K562 (cell line): ENCODE results near the gene MFAP3L. TPM values are rescaled to one million over a fixed set of nuclear protein-coding genes. Genes with fewer than 3 reads are reported as not detected.

Experiments
- ATAC-seq: fragments of 200-7000 bp; cut with Tn5 transposase; 3 replicates; pipeline ENCODE4 v1.9.1; 2020; ENCODE audit warnings: moderate library complexity
- BruUV-seq: library from RNA; stranded (reverse); fragments of 400-500 nt; replicated peaks from 2 replicates; lab custom pipeline; 2021; lab: Mats Ljungman, UMichigan
- CTCF ChIA-PET: fragments of 300-600 bp; formaldehyde crosslinking; extraction: SDS; loops from one replicate; lab custom pipeline; 2021; ENCODE audit warnings: low intra/inter-chr PET ratio; lab: Yijun Ruan, JAX
- POLR2A ChIA-PET: fragments of 300-600, 350-650 bp; sonication (Branson Sonifier 250); formaldehyde crosslinking; extraction: SDS; loops from one replicate; lab custom pipeline; 2021; ENCODE audit warnings: antibody characterized with exemption, inconsistent platforms; lab: Yijun Ruan, JAX
- DNase-seq, 4 experiments: peaks; one replicate each; pipeline versions ENCODE4 v3.0.0 to v3.0.0-alpha.2; 2011 to 2018; ENCODE audit warnings: low spot score in 3 of 4, mixed read lengths in 3 of 4; ENCODE audit errors: extremely low read depth in 1 of 4
- FAIRE-seq: peaks from 2 replicates; lab custom pipeline; 2011; peaks lifted over from hg19 to GRCh38; lab: Jason Lieb, UNC
- H2AFZ ChIP-seq: 2 replicates; pipeline ENCODE4 v1.6.0; 2011; ENCODE audit warnings: low read depth, low read length, control low read depth, inconsistent platforms
- H3K27ac ChIP-seq: fragments of 200-600 bp; 3 replicates; pipeline ENCODE4 v1.8.0; 2011; ENCODE audit warnings: low read depth, mild to moderate bottlenecking, control low read depth, inconsistent platforms, low read length, moderate library complexity, mixed read lengths; ENCODE audit errors: extremely low read depth
- H3K27me3 ChIP-seq, 2 experiments: fragments of 300-600 bp in 1 of 2; 2 replicates in 1 of 2; 3 replicates in 1 of 2; pipeline versions ENCODE4 v1.6.0 to v1.8.0; 2011; ENCODE audit warnings: inconsistent platforms in 2 of 2, low read length in 2 of 2, mild to moderate bottlenecking in 1 of 2, mixed read lengths in 1 of 2, moderate library complexity in 1 of 2; ENCODE audit not compliant: control insufficient read depth in 2 of 2, insufficient read depth in 2 of 2
- H3K36me3 ChIP-seq: fragments of 300-600 bp; 3 replicates; pipeline ENCODE4 v1.8.0; 2011; ENCODE audit warnings: mild to moderate bottlenecking, low read length, inconsistent platforms; ENCODE audit not compliant: control insufficient read depth, insufficient read depth
- H3K4me1 ChIP-seq, 2 experiments: fragments of 200-600 bp in 1 of 2; replicated peaks in 1 of 2; 2 replicates in 1 of 2; 3 replicates in 1 of 2; pipeline versions ENCODE4 v1.5.1 to v1.8.0; 2011; ENCODE audit warnings: inconsistent platforms in 2 of 2, low read length in 2 of 2, mild to moderate bottlenecking in 1 of 2, mixed read lengths in 1 of 2, moderate library complexity in 1 of 2; ENCODE audit not compliant: control insufficient read depth in 2 of 2, insufficient read depth in 2 of 2
- H3K4me2 ChIP-seq: 2 replicates; pipeline ENCODE4 v1.6.1; 2011; ENCODE audit warnings: low read length, control low read depth, inconsistent platforms, mixed read lengths; ENCODE audit not compliant: insufficient read depth
- H3K4me3 ChIP-seq: fragments of 200-600 bp; sonication (generic), shearing (Covaris generic); 2 replicates; pipeline ENCODE4 v1.5.1; 2016; ENCODE audit warnings: control low read depth, inconsistent platforms
- H3K79me2 ChIP-seq: fragments of 200-600 bp; 3 replicates; pipeline ENCODE4 v1.8.0; 2011; ENCODE audit warnings: low read length, inconsistent platforms; ENCODE audit not compliant: control insufficient read depth, insufficient read depth
- H3K9ac ChIP-seq, 2 experiments: 2 replicates each; pipeline versions ENCODE4 v1.6.0 to v1.6.1; 2011; ENCODE audit warnings: low read depth in 2 of 2, low read length in 2 of 2, control low read depth in 1 of 2, inconsistent platforms in 1 of 2, mild to moderate bottlenecking in 1 of 2, mixed read lengths in 1 of 2; ENCODE audit not compliant: insufficient read depth in 1 of 2
- H3K9me1 ChIP-seq: one replicate; pipeline ENCODE4 v1.6.0; 2011; ENCODE audit warnings: inconsistent platforms, mild to moderate bottlenecking, low read length, moderate library complexity; ENCODE audit not compliant: control insufficient read depth, insufficient read depth
- H3K9me3 ChIP-seq: replicated peaks from 2 replicates; pipeline ENCODE4 v1.5.1; 2011; ENCODE audit warnings: low read depth, low read length, inconsistent platforms; ENCODE audit not compliant: control insufficient read depth, insufficient read depth
- H4K20me1 ChIP-seq: replicated peaks from 2 replicates; pipeline ENCODE4 v1.6.1; 2011; ENCODE audit warnings: low read length, inconsistent platforms, mixed read lengths; ENCODE audit not compliant: control insufficient read depth, insufficient read depth
- MGA ChIP-seq: fragments of 450-650 bp; IDR thresholded peaks from 2 replicates; pipeline ENCODE4 v1.6.1; 2016; ENCODE audit warnings: mild to moderate bottlenecking, moderate library complexity
- SP1 ChIP-seq: sonication (generic); formaldehyde crosslinking; IDR thresholded peaks from 2 replicates; pipeline ENCODE4 v1.8.1; 2022; ENCODE audit warnings: mild to moderate bottlenecking, missing genetic modification reagents
- SRSF9 ChIP-seq: fragments of 200-400 bp; formaldehyde crosslinking; IDR thresholded peaks from 2 replicates; pipeline ENCODE4 v1.6.1; 2017; ENCODE audit warnings: low read depth, low read length, borderline replicate concordance
- TFAM ChIP-seq: fragments of 250-450 bp; sonication (Bioruptor Pico); conservative IDR thresholded peaks from 2 replicates; pipeline ENCODE4 v1.5.0; 2021; ENCODE audit warnings: mild to moderate bottlenecking, moderate library complexity
- ZBTB49 ChIP-seq: sonication (generic); formaldehyde crosslinking; IDR thresholded peaks from 2 replicates; pipeline ENCODE4 v1.8.0; 2022; ENCODE audit warnings: missing genetic modification reagents, mild to moderate bottlenecking, borderline replicate concordance
- ZNF274 ChIP-seq: IDR thresholded peaks from 2 replicates; pipeline ENCODE4 v1.6.1; 2011; ENCODE audit warnings: low read depth, mild to moderate bottlenecking, low read length, moderate library complexity, borderline replicate concordance
- WGBS: fragments of 100-300 bp; shearing (Covaris generic); methylation state at CpG from one replicate; pipeline ENCODE4 v1.1.6; 2016; ENCODE audit warnings: low coverage, mixed read lengths; ENCODE audit not compliant: insufficient coverage; ENCODE audit errors: missing lambda C conversion rate; 5-methylcytosine and 5-hydroxymethylcytosine counted together
- in situ Hi-C: fragments of 300-500 bp; cut with MboI; formaldehyde crosslinking; loops from 4 replicates; pipeline ENCODE4 v1.15.0; 2018; ENCODE audit warnings: inconsistent platforms, mixed read lengths
- intact Hi-C: fragments of 100-400 bp; cut with micrococcal nuclease; formaldehyde crosslinking; loops from 2 replicates; pipeline ENCODE4 v1.14.2; 2022
- polyA plus RNA-seq, 8 experiments: library from polyadenylated mRNA; depleted of rRNA in 4 of 8; stranded (reverse) in 5 of 8; unstranded in 3 of 8; fragments of >200 nt; fragmentation: Nextera tagmentation in 2 of 8; fragmentation: Illumina TruSeq in 1 of 8; extraction: Ambion mirVana in 2 of 8; extraction: Trizol in 1 of 8; gene quantifications; 2 replicates each; pipeline versions ENCODE4 v1.2.1 to v1.2.3, GENCODE V29; 2011 to 2014; ENCODE audit warnings: inconsistent platforms in 1 of 8, missing spikeins in 1 of 8
- total RNA-seq, 7 experiments: library from RNA; depleted of rRNA in 6 of 7; stranded (reverse); fragments of >200 nt in 6 of 7; fragmentation: Illumina TruSeq in 2 of 7; extraction: Trizol in 2 of 7; gene quantifications; 2 replicates each; pipeline versions ENCODE4 v1.2.1 to v1.2.3, GENCODE V29; 2011 to 2021; ENCODE audit warnings: low replicate concordance in 1 of 7

The MFAP3L gene
- total and polyA plus RNA-seq, 9 of the 15 experiments (the other 6 are each of a cell fraction or from before 2014, with no cell fraction given), result 0.06 to 0.25 (median 0.20) TPM; not detected in 3

GRCh38 chr4:170011921-170012628, 14.1 kb downstream of the MFAP3L start:
- ChIA-PET CTCF (no interaction called here), POLR2A (interaction anchor here (0.5 kb wide), 1 partner anchor 215 kb away, joined by 3 read pairs; no protein-coding TSS in a partner anchor)
- Histone ChIP-seq H3K9me3 (no peaks in the 10 kb centered on the region), H3K27me3 (peaks cover 0 to 8% of the 10 kb centered on the region in 2 experiments; a peak in 2 of 5 replicates), H3K79me2 (no peaks in the 10 kb centered on the region), H3K36me3 (no peaks in the 10 kb centered on the region), H3K9me1 (no peaks in the 10 kb centered on the region), H3K4me2 (no peak overlapping the region), H3K27ac (no peak overlapping the region), H3K9ac (no peak overlapping the region), H3K4me3 (no peak overlapping the region), H3K4me1 (peaks cover 0 to 7% of the 10 kb centered on the region in 2 experiments; a peak in 3 of 5 replicates), H2AFZ (no peak overlapping the region), H4K20me1 (no peaks in the 10 kb centered on the region)
- 3% methylated on average over 7 of the region's 7 CpGs for WGBS
- FAIRE-seq, result no peak
- in situ Hi-C loops (no loop called here), intact Hi-C loops (no loop called here)
- no peak for ATAC-seq
- BruUV-seq, result no TSS peak
- DNase-seq, result no peak
- TF ChIP-seq TFAM (CRISPR knock-in tag) (no peak), ZBTB49 (CRISPR knock-in tag) (no peak), SP1 (CRISPR knock-in tag) (no peak), ZNF274 (no peak), SRSF9 (no peak), MGA (no peak)
